Measurements from ENCODE around the gene COPE.

GRCh38 chr19:18913466-18913865 lies 5.7 kb downstream of the COPE start:
- TF ChIP-seq POLR2A (IDR thresholded peaks at IDR 0.05) = no peak
- TF ChIP-seq, protein P1, sequence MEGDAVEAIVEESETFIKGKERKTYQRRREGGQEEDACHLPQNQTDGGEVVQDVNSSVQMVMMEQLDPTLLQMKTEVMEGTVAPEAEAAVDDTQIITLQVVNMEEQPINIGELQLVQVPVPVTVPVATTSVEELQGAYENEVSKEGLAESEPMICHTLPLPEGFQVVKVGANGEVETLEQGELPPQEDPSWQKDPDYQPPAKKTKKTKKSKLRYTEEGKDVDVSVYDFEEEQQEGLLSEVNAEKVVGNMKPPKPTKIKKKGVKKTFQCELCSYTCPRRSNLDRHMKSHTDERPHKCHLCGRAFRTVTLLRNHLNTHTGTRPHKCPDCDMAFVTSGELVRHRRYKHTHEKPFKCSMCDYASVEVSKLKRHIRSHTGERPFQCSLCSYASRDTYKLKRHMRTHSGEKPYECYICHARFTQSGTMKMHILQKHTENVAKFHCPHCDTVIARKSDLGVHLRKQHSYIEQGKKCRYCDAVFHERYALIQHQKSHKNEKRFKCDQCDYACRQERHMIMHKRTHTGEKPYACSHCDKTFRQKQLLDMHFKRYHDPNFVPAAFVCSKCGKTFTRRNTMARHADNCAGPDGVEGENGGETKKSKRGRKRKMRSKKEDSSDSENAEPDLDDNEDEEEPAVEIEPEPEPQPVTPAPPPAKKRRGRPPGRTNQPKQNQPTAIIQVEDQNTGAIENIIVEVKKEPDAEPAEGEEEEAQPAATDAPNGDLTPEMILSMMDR (IDR thresholded peaks at IDR 0.05) = no peak
- TF ChIP-seq POLR2AphosphoS5 (IDR thresholded peaks at IDR 0.05; ENCODE audit: insufficient read depth in 1 of 2, low read depth in 1 of 2) = no peak
